ENCODE results near the gene SALL2.

GRCh38 chr14:21535545-21536417, 9.6 kb upstream of the SALL2 start:
- TF ChIP-seq YY1 (IDR thresholded peaks at IDR 0.05; ENCODE audit: insufficient read depth, insufficient read length) = no peak
- no peak for TF ChIP-seq ZNF274 (IDR thresholded peaks at IDR 0.05; ENCODE audit: low read depth, low read length)
